HG02571 (cell line): ENCODE results near the gene WNK1.
"Not testable (repeated sequence)": the region's sequence is repeated elsewhere in the genome, so short reads cannot be mapped to it uniquely, and the experiment has no call there.

Source experiments
- ATAC-seq: cut with Tn5 transposase; IDR thresholded peaks from one replicate; pipeline ENCODE4 v1.9.1; 2021; ENCODE audit warnings: mild to moderate bottlenecking, moderate library complexity; ENCODE audit not compliant: unreplicated experiment

WNK1 gene

DNA sequence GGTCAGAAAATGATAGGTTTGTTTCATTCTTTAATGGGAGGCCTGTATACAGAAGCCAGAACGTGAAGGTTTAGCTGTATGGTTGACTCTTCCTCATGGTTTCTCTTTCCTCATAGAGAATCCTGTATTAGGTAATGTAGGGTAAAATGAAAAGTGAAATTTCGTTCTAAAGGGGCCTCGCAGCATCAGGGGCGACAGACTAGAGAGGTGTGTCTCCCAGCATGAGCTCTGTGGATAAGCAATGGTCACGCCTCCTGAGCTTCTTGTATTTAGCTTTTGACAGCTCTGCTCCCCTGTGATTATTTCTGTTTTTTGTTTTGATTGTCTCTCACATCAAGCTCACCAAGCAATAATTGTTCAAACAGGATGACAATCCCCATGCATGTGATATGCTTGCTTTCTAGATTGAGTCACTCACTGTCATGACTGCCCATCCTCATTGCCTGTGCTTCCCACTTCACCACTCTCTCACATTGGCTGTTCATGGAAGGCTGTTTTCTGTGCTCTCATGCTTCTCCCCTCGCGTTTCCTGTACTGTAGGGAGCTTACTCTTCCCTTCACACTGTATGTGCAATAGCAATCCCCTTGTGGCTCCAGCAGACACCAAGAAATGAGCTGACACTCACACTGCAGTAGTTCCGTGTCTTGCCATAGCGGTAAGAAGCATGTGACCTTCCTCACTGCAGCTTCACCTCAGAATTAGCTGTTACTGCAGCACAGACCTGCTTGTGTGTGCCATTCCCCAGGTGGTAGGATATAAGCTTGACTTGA is 153.1 kb downstream of the WNK1 start:
- ATAC-seq: no peak

DNA sequence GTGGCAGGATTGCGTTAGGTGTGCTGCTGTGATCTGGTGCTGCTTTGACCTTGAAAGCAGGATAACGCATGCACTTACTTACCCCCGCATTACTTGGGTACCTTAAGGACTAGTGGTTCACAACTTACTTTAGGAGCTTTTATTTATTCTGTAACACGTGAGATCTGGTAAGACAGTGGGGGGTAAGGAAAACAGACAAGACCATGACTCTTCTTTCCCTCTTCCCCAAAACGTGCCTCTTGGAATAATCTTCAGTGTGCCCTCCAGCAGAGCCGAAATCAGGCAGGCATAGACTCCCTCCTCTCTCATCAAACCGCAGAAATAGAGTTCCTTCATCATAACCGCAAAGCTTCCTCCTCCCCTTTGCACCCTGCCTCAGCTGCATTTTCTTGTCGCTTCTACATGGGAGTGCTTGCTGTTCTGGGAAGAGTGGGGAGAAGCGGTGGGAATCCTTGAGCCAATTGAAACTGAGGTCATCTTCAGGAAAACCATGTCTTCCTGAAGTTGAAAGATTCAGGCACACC is 153.7 kb downstream of the WNK1 start:
- ATAC-seq: no peak

DNA sequence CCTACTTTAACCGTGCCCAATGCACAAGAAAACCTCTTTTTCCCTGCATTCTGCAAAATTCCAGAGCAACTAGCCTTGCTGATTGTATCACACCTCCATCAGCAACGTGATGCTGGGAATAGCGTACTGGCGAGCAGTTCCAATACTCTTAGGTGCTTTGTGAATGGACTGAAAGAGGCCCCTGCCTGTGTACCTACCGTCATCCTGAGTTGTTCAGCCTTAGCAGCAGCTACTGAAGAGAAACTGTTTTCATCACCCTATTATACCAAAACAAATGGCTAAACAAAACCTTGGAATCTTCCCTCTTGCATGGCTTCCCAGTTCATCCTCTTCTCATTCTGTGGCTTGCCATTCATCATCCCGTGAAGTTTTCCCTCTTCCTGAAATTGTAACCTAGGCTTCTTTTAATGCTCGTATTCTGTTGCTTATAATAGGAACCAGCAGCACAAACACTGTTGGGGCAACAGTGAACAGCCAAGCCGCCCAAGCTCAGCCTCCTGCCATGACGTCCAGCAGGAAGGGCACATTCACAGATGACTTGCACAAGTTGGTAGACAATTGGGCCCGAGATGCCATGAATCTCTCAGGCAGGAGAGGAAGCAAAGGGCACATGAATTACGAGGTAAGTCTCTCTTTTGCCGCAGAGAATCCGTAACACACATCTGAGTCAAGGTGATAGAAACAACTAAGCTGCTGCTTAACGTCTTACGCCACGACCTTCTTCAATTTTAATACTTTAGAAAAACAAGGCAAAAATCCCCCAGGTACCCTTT is 155.2 kb downstream of the WNK1 start:
- no peak for ATAC-seq

DNA sequence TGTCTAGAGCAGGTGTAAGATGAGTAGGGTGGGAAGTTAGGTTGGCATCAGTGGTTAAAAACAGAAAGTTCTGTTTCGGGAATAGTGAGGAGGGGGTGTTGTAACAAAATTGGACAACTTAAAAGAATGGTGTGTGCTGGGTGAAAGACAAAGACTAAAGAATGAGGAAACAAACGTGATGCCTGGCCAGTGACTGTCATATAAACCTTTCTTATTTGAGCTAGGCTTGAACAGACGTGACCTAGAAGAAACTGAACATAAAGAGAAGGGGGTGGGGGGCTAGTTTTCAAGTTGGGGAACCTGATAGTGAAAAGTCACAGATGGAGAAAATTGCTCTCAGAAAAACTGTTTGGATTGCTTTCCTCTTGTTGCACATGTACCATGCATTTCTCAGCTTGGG is 157.5 kb downstream of the WNK1 start:
- ATAC-seq: no peak

DNA sequence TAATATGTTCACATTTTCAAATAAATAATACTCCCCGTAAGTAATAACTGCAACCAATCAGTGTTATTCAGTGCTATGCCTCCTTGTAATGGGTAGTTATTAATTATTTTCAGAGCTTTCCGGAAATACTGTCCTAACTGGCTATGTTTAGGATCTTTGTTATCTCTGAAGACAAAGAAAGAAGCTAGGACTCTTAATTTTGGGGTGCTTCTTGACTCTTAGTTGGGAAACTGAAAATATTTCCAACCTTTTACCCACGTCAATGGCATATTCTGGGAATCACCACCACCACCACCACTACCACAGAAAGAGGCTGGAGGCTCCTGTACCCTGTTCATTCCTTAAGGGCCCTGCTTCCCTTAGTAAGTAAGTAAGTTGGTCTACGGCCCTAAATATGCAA is 158.0 kb downstream of the WNK1 start:
- no peak for ATAC-seq

DNA sequence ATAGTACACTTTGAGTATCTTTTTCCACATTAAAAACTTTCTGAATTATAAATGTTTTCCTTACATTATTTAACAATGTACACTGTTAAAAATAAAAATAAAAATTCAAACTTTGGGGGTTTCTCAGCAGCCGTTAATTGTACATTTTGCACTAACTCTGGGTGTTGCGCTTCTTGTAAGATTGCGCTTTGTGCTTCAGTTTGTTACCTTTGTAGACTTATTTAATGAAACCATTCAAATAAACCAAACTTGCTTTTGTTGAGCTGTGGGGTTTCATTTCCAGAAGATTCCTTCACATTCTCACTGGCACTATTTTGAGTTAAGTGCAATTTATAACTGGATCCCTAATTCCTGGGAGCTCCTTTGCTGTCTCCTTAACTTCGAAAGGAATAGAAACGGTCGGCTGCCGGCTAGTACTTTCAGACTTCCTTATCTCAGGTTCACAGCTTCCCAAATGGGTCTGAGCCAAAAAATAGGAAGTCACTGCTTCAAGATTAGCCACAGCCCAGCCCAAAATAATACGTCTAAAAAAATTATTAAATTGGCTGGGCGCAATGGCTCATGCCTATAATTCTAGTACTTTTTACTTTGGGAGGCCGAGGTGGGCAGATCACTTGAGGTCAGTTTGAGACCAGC is 158.9 kb downstream of the WNK1 start:
- ATAC-seq: no peak

DNA sequence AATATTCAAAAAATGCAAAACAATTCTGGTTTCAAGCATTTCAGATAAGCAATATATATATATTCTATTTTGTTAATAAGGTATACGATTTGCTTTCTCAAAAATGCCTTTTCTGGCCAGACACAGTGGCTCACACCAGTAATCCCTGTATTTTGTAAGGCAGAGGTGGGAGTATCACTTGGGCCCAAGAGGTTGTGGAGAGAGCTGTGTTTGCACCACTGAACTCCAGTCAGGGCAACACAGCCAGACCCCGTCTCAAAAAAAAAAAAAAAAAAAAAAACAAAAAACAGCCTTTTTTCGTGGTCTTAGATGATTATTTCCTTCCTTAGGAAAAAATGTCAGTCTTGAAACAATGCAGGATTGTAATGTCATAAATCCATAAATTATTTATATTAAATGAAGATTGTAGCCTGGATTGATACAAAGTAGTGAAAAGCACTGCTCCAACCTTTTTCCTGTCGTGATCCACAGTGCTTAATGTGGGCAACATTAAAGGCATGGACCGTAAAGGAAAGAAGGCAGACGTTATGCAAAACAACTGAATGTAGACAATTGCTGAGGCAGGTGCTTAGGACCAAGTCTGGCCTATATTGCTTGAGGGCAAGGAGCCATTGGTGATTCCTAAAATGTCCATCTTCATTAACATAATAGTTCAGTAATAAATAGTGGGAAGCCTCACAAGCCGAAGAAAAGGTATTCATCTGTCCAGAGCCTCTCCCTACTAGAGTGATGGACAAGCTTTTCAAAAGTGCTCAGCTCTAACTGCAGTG is 160.3 kb downstream of the WNK1 start:
- no peak for ATAC-seq

DNA sequence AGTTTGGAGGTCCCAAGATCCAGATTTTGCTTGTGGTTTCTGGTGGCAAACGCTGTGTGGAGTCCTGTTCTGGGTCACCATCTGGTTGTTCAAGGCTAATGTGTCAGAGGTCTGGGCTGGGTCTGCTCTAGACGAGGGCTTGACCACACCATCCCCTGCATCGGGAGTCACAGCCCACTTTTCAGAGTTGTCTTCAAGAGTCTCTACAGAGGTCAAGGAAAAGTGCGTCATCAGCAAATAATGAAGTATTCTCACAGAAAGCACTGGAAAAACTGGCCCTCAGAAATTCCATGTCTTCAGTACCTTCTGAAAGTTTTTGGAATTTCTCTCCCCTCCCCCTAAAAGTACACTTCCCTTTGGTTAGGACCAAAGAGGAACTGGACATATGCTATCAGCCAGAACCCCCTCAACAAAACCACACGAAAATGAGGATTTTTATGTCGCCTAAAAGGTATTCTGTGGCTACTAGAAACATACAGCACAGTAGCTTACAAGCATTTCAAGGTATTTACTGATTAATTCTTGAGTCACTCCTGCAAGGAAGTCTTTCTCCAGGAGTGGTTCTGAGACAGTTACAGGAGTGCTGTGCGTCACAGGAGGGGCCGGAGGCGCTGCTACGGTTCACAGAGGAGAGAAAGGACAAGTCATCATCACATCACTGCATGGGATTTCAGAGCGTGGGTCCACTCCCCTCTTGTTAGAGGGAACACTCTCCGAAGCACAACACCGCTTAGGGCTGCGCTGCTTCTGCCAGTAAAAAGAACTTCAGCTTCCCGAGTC is 161.7 kb downstream of the WNK1 start:
- ATAC-seq: no peak

DNA sequence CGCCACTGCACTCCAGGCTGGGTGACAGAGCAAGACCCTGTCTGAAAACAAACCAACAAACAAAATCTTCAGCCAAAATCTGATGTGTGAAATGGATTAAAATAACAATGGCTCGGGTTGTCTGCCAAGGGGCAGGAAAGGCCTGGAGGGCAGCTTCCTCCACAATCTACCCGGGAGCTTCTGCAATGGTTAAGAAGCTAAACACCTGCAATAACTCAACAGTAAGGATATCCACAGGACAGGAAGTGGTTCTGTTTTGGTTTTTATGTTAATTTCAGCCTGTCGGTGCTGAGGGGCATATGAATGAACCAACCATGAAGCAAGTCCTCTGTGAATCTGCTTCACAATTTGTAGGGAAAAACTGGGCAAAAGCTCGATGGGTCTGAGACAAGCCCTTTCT is 162.7 kb downstream of the WNK1 start:
- ATAC-seq: no peak

DNA sequence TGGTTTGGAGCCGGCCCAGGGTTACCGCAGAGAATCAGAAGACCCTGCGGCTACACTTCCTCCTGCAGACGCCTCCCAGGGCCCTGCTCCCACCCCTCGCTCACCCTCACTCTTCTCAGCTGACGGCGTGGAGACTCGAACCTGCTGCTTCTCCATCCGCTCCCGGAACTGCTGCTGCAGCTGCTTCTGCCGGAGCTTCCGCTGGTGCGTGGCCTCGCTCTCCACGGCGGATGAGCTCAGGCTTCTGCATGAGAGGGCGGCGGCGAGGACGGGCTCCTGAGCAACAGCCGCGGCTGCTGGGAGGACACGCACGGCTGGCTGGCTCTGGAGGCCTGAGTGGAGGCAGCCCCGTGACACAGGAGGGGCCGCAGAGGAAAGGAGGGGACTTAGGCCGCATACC is 163.9 kb downstream of the WNK1 start:
- ATAC-seq: no peak

DNA sequence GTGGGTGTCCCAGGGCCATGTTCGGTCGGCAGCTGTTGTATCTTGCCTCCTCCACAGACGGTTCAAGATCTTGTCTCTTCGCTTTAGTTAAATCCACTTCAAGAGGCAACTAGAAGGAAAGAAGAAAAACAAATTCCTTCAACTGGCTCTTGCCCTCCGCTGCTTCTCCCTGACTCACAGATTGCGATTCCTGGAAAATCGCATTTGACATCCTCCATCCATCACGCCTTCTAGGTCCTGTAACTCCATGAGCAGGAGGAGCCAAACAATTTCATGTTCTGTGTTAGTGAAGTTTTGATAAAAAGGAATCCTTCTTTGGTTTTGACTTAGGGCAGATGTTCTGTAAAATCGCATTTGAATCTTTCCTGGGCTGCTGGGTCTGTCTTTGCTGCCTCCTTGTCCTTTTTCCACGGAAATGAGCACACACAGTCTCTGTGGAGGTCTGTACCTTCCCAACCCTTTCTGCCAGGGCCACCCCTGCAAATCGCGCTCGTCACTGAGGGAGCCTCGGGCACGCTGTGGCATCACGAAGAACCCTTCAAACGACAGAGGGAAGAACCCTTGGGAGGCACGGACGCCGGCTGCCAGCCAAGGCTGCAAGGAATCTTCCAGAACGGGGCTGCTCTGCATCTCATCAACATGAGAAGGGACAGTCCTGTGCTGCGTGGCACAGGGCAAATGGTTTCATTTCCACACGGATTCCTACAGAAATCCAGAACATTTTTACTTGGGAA is 164.5 kb downstream of the WNK1 start:
- no peak for ATAC-seq

DNA sequence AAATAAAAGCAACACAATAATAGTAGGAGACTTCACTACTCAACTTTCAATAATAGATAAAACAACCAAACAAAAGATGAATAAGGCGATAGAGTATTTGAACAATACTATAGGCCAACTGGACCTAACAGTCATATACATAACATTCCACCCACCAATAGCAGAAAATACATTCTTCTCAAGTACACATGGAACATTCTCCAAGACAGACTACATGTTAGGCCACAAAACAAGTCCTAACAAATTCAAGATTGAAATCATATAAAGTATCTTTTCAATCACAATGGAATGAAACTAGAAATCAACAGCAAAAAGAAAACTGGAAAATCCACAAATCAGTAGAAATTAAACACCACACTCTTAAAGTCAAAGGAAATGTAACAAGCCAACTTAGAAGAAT is 168.3 kb downstream of the WNK1 start:
- no peak for ATAC-seq

DNA sequence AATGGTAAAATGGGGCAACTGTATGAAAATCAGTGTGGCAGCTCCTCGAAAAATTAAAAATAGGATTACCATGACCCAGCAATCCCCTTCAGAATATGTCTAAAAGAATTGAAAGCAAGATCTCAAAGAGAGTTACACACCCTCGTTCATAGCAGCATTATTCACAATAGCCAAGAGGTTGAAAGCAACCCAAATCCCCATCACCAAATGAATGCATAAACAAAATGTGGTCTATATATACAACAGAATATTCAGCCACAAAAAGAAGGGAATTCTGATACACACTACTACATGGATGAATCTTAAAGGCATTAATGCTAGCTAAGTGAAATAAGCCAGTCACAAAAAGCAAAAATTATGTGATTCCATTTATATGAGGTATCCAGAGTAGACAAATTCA is 169.9 kb downstream of the WNK1 start:
- no peak for ATAC-seq

DNA sequence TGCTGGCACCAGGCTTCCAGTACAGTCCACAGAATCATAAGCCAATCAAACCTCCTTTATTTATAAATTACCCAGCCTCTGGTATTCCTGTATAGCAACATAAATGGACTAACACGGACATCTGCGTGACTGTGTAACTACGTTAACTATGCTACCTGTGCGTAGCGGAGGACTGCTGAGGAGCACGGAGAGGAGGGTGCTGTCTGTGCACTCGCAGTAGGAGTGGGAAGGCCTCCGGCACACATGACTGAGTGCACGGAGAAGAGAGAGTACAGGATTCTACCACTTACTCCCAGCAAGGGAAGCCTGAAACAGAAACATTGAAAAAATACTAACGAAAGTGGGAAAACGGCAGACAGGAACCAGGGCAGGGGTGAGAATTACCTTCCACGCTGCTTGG is 174.3 kb downstream of the WNK1 start:
- no peak for ATAC-seq

DNA sequence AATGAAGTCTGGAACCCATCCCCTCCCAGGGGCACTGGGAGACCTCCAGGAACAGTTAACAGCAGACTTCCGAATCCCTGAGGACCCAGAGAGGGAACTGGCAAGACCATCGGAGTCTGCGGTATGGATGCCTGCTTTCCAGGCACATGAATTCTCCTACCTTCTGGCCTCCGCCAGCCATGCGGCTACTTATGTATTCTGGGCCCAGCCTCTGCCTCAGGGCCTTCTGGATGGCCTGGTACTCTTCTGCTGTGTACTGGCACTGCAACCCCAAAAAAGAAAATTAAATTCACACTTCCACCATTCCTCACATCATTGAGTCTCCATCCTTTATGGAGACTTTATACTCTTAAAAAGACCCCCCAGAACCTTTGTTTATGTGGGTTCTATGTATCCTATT is 178.7 kb downstream of the WNK1 start:
- no peak for ATAC-seq

DNA sequence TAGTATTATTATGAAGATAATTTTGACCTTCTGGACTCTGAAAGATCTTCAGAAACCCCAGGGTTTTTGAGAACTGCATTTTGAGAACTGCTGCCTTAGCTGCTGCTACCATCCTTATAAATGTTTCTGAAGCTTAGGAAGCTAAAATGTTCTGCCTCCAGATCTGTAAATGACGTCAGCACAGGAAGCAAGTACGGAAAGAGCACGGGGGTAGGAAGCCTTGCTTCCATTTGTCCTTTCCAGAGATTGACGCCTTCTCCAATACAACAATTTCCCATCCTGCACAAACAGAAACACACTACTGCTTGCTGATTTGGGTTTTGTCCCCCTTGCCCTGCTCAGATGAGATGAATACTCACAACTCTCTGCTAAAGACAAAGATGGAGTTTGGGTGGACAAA is 179.2 kb downstream of the WNK1 start:
- no peak for ATAC-seq

DNA sequence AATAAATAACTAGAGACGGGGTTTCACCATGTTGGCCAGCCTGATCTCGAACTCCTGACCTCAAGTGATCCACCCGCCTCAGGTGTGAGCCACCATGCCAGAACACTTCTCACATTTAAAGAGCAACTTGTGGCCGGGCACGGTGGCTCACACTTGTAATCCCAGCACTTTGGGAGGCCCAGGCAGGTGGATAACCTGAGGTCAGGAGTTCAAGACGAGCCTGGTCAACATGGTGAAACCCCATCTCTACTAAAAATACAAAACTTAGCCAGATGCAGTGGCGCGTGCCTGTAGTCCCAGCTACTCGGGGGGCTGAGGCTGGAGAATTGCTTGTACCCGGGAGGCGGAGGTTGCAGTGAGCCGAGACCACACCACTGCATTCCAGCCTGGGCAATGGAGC is 183.5 kb downstream of the WNK1 start:
- not testable (repeated sequence) for ATAC-seq

DNA sequence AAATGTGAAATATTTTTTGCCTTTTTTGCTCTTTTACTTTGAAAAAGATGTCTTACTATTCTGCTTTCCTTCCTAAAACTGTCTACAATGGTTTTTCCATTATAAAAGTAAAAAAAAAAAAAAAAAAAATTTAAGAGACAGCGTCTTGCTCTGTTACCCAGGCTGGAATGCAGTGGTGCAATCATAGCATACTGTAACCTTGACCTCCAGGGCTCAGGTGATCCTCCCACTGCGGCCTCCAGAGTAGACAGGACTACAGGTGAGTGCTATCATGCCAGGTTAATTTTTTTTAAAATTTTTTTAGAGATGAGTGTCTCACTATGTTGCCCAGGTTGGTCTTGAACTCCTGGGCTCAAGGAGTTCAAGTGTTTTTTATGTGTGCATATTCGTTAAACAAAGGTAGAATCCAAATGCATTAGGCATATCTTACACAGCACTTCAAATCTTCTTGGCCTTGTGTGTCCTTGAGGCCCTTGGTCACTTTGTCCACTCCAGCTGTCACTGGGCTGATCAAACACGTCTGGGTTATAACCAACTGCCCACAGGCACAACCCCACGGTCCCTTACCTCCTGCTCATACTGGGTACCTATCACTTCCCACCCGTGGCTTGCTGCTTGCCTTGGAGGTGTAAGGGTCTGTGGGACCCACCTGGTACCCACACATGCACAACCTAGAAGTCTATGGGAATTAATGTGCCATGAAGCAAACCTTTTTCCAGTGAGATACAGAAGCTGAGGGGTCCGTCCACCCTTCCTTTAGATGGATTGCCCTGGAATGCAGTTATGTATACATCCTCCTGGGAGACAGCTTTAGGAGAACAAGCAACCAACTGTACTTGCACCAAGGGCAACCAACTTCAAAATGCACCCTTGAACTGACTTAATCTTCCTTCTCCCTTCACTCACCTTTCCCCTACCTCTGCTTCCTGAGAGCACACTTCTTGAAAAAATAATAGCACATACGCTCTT is 184.3 kb downstream of the WNK1 start:
- ATAC-seq: no peak
